ENCODE results near the gene RASD2.
A peak's percentile ranks its signal among the peaks of the same experiment; 100 is the strongest.

The RASD2 gene

DNA sequence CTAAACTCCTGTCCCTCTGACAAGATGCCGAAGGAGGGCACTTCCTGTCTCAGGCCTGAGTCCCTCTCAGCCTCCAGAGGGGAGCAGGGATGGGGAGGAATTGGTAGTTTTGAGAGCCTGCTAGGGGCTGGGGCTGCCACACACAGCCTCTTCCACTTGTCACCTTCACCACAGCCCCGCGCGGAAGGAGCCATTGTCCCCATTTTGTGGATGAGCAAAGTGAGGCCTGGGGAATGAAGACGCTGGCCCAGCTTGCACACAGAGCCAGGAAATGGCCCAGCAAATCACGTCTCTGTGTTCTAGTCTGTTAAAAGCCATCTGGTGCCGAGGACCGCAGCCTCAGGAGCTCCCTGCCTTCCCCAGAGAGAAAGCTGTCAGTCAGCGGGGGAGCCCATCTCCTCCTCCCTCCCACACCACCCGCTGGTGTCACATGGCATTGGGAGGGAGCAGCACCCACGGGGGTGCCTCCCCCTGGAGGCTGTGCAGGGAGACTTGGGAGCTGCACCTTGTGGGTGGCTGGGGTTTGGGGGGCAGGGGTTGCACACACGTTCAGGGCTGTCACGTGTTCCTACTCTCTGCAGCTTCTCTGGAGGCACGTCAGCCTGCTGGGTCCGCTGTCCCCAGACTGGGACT lies 34.6 kb downstream of the RASD2 start:
- H3K36me3 Mint-ChIP-seq (ENCODE audit: low read depth): no peaks in the 10 kb centered on the region
- no peak overlapping the region for H3K4me3 Mint-ChIP-seq
- no peaks in the 10 kb centered on the region for H3K4me1 Mint-ChIP-seq (ENCODE audit: low read depth)
- no peaks in the 10 kb centered on the region for H3K9me3 Mint-ChIP-seq
- no peak overlapping the region for H3K27ac Mint-ChIP-seq
- H3K27me3 Mint-ChIP-seq: no peaks in the 10 kb centered on the region

DNA sequence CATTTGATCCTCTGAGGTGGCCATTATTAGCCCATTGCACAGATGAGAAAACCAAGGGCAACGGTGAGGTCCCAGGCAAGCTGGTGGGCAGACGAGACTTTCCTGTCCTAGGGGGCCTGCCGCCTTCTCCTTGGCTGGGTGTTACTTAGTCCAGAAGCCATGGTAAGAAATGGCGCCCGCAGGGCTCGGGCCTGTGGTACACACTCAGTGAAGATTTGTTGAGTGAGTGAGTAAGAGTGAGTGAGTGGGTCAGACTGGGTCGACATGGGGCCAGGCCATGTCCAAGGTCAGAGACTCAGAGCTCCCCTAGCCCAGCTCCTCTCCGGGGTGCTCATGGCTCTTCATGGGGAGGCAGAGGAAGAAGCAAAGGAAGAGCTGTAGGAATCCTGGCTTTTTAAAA lies 36.0 kb downstream of the RASD2 start:
- H3K4me1 Mint-ChIP-seq (ENCODE audit: low read depth): no peaks in the 10 kb centered on the region
- no peaks in the 10 kb centered on the region for H3K36me3 Mint-ChIP-seq (ENCODE audit: low read depth)
- no peak overlapping the region for H3K27ac Mint-ChIP-seq
- H3K4me3 Mint-ChIP-seq: no peak overlapping the region
- no peaks in the 10 kb centered on the region for H3K27me3 Mint-ChIP-seq
- no peaks in the 10 kb centered on the region for H3K9me3 Mint-ChIP-seq

- Mint-ChIP-seq H3K4me3 (no peak overlapping the region), H3K36me3 (ENCODE audit: low read depth) (no peaks in the 10 kb centered on the region), H3K9me3 (no peaks in the 10 kb centered on the region), H3K27me3 (no peaks in the 10 kb centered on the region), H3K27ac (no peak overlapping the region), H3K4me1 (ENCODE audit: low read depth) (no peaks in the 10 kb centered on the region)
Measured at GRCh38 chr22:35577799-35578659, 37.4 kb downstream of the RASD2 start.

DNA sequence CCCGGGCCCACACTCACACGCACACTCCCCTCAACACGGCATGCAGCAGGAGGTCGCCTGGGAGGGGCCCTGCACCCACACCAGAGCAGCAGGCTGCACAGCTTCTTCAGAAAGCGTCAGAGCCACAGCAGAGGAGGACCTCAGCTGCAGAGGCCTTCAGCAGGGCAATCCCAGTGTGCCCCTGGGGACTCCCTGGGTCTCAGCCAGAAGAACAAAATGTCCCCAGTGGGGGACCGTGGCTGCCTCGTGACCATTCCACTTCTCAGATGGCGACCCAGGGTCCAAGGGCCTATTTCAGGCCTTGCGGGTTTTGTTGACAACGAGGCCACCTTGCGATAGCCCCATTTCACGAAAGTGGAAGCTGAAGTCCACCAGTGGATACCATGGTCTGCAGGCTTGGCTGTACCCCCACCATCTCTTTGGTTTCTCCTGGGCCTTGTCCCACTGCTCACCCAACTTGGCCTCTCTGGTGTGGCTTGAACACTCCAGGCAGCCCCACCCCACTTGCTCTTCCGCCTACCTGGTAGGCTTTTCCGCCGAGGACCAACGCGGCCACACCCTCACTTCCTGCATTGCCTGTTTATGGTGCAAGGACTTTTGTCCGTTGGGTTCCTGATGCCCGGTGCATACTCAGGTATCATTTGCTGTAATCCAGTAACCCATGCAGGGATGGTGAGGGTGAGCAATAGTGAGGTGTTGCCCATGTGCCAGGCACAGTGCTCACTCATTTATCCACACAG lies 38.4 kb downstream of the RASD2 start:
- Mint-ChIP-seq H3K4me3 (no peak overlapping the region), H3K27ac (peak overlapping the region; percentile 52), H3K9me3 (no peaks in the 10 kb centered on the region), H3K4me1 (ENCODE audit: low read depth) (no peaks in the 10 kb centered on the region), H3K36me3 (ENCODE audit: low read depth) (no peaks in the 10 kb centered on the region), H3K27me3 (no peaks in the 10 kb centered on the region)

- Mint-ChIP-seq H3K36me3 (ENCODE audit: low read depth) (no peaks in the 10 kb centered on the region), H3K9me3 (no peaks in the 10 kb centered on the region), H3K27ac (no peak overlapping the region), H3K4me1 (ENCODE audit: low read depth) (no peaks in the 10 kb centered on the region), H3K4me3 (no peak overlapping the region), H3K27me3 (no peaks in the 10 kb centered on the region)
Measured at GRCh38 chr22:35580351-35581022, 39.9 kb downstream of the RASD2 start.

DNA sequence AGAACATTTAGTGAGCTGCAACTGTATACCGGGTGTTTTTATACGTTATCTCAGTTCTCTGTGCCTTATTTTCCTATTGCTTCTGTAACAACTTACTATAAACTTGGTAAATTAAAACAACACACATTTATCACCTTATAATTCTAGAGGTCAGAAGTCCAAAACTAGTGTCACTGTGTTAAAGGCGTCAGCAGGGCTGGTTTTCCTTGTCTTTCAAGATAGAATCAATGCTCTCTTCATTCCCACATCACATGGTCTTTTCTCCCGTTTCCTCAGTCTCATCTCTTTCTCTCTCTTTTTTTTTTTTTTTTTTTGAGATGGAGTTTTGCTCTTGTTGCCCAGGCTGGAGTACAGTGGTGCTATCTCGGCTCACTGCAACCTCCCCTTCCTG lies 40.4 kb downstream of the RASD2 start:
- no peak overlapping the region for H3K4me3 Mint-ChIP-seq
- H3K27ac Mint-ChIP-seq: no peak overlapping the region
- H3K27me3 Mint-ChIP-seq: no peaks in the 10 kb centered on the region
- H3K36me3 Mint-ChIP-seq (ENCODE audit: low read depth): no peaks in the 10 kb centered on the region
- H3K9me3 Mint-ChIP-seq: no peaks in the 10 kb centered on the region
- H3K4me1 Mint-ChIP-seq (ENCODE audit: low read depth): no peaks in the 10 kb centered on the region

DNA sequence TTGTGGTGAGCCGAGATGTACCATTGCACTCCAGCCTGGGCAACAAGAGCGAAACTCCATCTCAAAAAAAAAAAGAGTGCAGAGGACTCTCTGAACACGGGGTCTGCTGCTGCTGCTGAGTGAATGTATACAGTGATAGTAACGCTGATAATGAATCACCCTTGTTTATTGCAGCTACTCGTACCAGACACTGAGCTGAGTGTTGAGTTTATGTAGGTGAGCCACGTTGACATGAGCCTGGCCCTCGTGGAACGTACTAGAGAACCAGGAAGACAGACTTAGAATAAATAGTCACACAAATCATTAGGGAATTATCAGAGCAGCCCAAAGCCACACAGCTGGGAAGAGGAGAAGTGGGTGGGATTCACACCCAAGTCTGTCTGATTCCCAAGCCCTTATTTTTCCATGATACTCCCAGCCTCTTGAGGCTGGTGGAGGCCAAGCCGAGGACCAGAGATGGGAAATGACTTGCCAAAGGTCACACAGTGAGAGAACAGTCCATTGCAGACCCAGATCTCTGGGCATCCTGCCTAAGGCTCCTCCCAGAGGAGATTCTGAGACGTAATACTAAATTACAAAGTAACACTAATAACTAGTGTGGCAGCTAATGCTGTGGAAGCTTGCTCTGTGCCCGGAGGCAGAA lies 41.7 kb downstream of the RASD2 start:
- Mint-ChIP-seq H3K4me1 (ENCODE audit: low read depth) (no peaks in the 10 kb centered on the region), H3K27me3 (no peaks in the 10 kb centered on the region), H3K9me3 (no peaks in the 10 kb centered on the region), H3K4me3 (no peak overlapping the region), H3K27ac (no peak overlapping the region), H3K36me3 (ENCODE audit: low read depth) (no peaks in the 10 kb centered on the region)

DNA sequence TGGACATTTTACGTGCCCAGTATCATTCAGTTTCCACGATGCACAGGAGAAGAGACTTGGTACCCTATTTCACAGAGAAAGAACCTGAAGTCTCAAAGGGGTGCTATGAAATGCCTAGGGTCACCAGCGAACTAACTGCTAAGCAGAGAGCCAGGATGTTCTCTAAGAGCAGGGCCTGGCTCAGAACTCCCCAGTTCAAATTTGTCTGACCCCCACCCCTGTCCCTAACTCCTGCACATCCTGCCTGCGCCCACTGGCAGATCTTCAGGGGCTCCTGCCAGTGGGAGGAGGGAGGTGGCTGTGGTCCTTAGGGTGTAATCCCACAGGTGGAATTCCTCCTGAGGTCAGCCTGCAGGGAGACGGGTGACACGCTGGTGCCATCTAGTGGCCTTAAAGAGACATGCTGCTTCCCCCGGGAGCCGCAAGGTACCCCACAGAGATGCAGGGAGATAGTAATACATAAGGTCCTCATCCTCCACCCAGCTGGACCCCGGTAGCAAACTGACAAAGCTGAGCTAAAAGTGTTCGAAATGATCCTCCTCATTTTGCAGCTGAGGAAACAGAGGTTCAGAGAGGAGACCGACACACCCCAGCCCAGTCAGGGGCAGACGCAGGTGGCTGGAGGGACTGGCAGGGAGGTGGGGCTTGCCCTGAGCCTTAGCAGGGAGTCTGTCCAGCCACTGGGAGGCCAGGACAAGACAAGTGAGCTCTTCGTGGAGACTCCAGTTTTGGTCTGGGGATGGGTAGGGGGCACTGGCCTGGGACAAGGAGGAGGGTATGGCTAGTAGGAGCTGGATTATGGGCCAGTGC lies 42.4 kb downstream of the RASD2 start:
- Mint-ChIP-seq H3K9me3 (no peaks in the 10 kb centered on the region), H3K4me1 (ENCODE audit: low read depth) (no peaks in the 10 kb centered on the region), H3K27ac (no peak overlapping the region), H3K4me3 (no peak overlapping the region), H3K27me3 (no peaks in the 10 kb centered on the region), H3K36me3 (ENCODE audit: low read depth) (no peaks in the 10 kb centered on the region)

- H3K4me3 Mint-ChIP-seq: no peak overlapping the region
- no peaks in the 10 kb centered on the region for H3K4me1 Mint-ChIP-seq (ENCODE audit: low read depth)
- no peaks in the 10 kb centered on the region for H3K9me3 Mint-ChIP-seq
- H3K27ac Mint-ChIP-seq: no peak overlapping the region
- H3K27me3 Mint-ChIP-seq: no peaks in the 10 kb centered on the region
- no peaks in the 10 kb centered on the region for H3K36me3 Mint-ChIP-seq (ENCODE audit: low read depth)
Measured at GRCh38 chr22:35586771-35587170, 46.1 kb downstream of the RASD2 start.

GRCh38 chr22:35587447-35587870 lies 46.8 kb downstream of the RASD2 start:
- no peaks in the 10 kb centered on the region for H3K36me3 Mint-ChIP-seq (ENCODE audit: low read depth)
- no peak overlapping the region for H3K4me3 Mint-ChIP-seq
- no peaks in the 10 kb centered on the region for H3K27me3 Mint-ChIP-seq
- no peak overlapping the region for H3K27ac Mint-ChIP-seq
- no peaks in the 10 kb centered on the region for H3K9me3 Mint-ChIP-seq
- H3K4me1 Mint-ChIP-seq (ENCODE audit: low read depth): no peaks in the 10 kb centered on the region

DNA sequence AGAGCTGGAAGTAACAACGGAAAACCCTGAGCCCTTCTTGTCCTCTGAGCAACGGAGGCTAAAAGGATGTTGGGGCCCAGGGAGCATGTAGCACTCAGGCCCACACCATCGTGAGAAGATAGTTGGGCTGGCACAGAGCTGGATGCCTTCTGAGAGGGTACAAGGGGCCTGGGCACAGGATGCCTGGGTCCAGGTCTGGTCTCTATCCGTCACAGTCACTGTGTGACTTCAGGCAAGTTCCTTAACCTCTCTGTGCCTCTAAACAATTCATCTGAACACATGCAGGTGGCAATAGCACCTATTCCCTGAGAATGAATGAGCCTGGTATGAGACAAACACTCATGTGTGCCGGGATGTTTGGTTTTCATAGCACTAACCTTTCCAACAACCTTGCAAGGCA lies 47.3 kb downstream of the RASD2 start:
- Mint-ChIP-seq H3K4me1 (ENCODE audit: low read depth) (no peaks in the 10 kb centered on the region), H3K36me3 (ENCODE audit: low read depth) (no peaks in the 10 kb centered on the region), H3K27me3 (no peaks in the 10 kb centered on the region), H3K9me3 (no peaks in the 10 kb centered on the region), H3K27ac (no peak overlapping the region), H3K4me3 (no peak overlapping the region)

GRCh38 chr22:35589071-35589755 lies 48.6 kb downstream of the RASD2 start:
- Mint-ChIP-seq H3K4me1 (ENCODE audit: low read depth) (no peaks in the 10 kb centered on the region), H3K4me3 (no peak overlapping the region), H3K9me3 (no peaks in the 10 kb centered on the region), H3K27ac (no peak overlapping the region), H3K36me3 (ENCODE audit: low read depth) (no peaks in the 10 kb centered on the region), H3K27me3 (no peaks in the 10 kb centered on the region)

GRCh38 chr22:35589756-35590093 lies 49.1 kb downstream of the RASD2 start:
- H3K4me3 Mint-ChIP-seq: no peak overlapping the region
- H3K36me3 Mint-ChIP-seq (ENCODE audit: low read depth): no peaks in the 10 kb centered on the region
- no peak overlapping the region for H3K27ac Mint-ChIP-seq
- H3K27me3 Mint-ChIP-seq: no peaks in the 10 kb centered on the region
- H3K9me3 Mint-ChIP-seq: no peaks in the 10 kb centered on the region
- H3K4me1 Mint-ChIP-seq (ENCODE audit: low read depth): no peaks in the 10 kb centered on the region

All from stimulated activated naive CD8-positive, alpha-beta T cell treated with anti-CD3 and anti-CD28 coated beads, Interleukin-15, Interleukin-2, amounts not matched to agents 100 ng/mL and 50 ng/mL, for 24 hours (primary cell).